Measurements from ENCODE around the gene CYTH4. TPM values are rescaled to one million over a fixed set of nuclear protein-coding genes. Genes with fewer than 3 reads are reported as not detected.
A peak's percentile ranks its signal among the peaks of the same experiment; 100 is the strongest.

The CYTH4 gene
- total and polyA plus RNA-seq, 2 donors (not counting 3 experiments of a cell fraction or from before 2014, with no cell fraction given), result 0.06 TPM; not detected in 1

- intact Hi-C loops (cut with micrococcal nuclease), result no loop called here
- Histone ChIP-seq H3K4me1 (ENCODE audit: control insufficient read depth, extremely low read depth, insufficient read depth, low read length) (peaks cover 10% of the 10 kb centered on the region), H3K4me2 (ENCODE audit: insufficient read depth, low read length) (no peak overlapping the region), H3K9me3 (replicated peaks; ENCODE audit: control insufficient read depth, insufficient read depth, low read length) (no peaks in the 10 kb centered on the region), H3K27ac (ENCODE audit: insufficient read depth, low read depth, low read length) (no peak overlapping the region), H3K79me2 (ENCODE audit: control insufficient read depth, insufficient read depth, low read length) (no peaks in the 10 kb centered on the region), H3K9ac (replicated peaks; ENCODE audit: extremely low read depth, insufficient read depth, low read length) (no peak overlapping the region), H2AFZ (ENCODE audit: low read depth, low read length) (no peak overlapping the region), H4K20me1 (replicated peaks; ENCODE audit: control insufficient read depth, extremely low read depth, insufficient read depth, low read length) (no peaks in the 10 kb centered on the region), H3K4me3 (replicated peaks in 1 of 3; ENCODE audit: insufficient read depth in 1 of 3, low read depth in 1 of 3, low read length in 3 of 3) (no peak overlapping the region), H3K9me1 (replicated peaks; ENCODE audit: control insufficient read depth, extremely low read depth, insufficient read depth, low read length) (no peaks in the 10 kb centered on the region), H3K27me3 (ENCODE audit: control insufficient read depth in 2 of 2, insufficient read depth in 2 of 2, low read length in 2 of 2) (no peaks in the 10 kb centered on the region), H3K36me3 (ENCODE audit: control insufficient read depth in 2 of 2, extremely low read depth in 1 of 2, insufficient read depth in 2 of 2, low read length in 2 of 2) (no peaks in the 10 kb centered on the region)
- FAIRE-seq (no peak), DNase-seq (ENCODE audit: low read depth, low spot score) (no peak)
- BruUV-seq (replicated peaks), result no TSS peak
- POLR2A ChIA-PET, result no interaction called here
- dilution Hi-C loops (cut with MboI; ENCODE audit: extremely low pct_ligation_motif_present, low sequenced_read_pairs), result no loop called here
- CTCF ChIA-PET, result interaction anchor here (0.6 to 1.4 kb wide), 4 partner anchors 11 to 17 kb away, joined by 3 to 12 read pairs (median 4); no protein-coding TSS in a partner anchor
- TF ChIP-seq POLR2A (IDR thresholded peaks at IDR 0.05; ENCODE audit: low read depth, low read length) (no peak), CTCF (IDR thresholded peaks at IDR 0.05; ENCODE audit: extremely low read depth in 1 of 2, insufficient read depth in 1 of 2, low read depth in 1 of 2, low read length in 2 of 2) (peak in 1 of 2 donors; percentile 31), GATA2 (IDR thresholded peaks at IDR 0.05; ENCODE audit: insufficient read depth, insufficient read length, low read depth, low read length) (no peak)
Observed at GRCh38 chr22:37283393-37283937, 1.2 kb downstream of the CYTH4 start.

- Histone ChIP-seq H3K4me1 (ENCODE audit: control insufficient read depth, extremely low read depth, insufficient read depth, low read length) (peaks cover 10% of the 10 kb centered on the region), H3K27ac (ENCODE audit: insufficient read depth, low read depth, low read length) (no peak overlapping the region), H3K4me2 (ENCODE audit: insufficient read depth, low read length) (no peak overlapping the region), H2AFZ (ENCODE audit: low read depth, low read length) (no peak overlapping the region), H3K9me1 (replicated peaks; ENCODE audit: control insufficient read depth, extremely low read depth, insufficient read depth, low read length) (no peaks in the 10 kb centered on the region), H3K9ac (replicated peaks; ENCODE audit: extremely low read depth, insufficient read depth, low read length) (no peak overlapping the region), H3K79me2 (ENCODE audit: control insufficient read depth, insufficient read depth, low read length) (no peaks in the 10 kb centered on the region), H3K36me3 (ENCODE audit: control insufficient read depth in 2 of 2, extremely low read depth in 1 of 2, insufficient read depth in 2 of 2, low read length in 2 of 2) (no peaks in the 10 kb centered on the region), H3K27me3 (ENCODE audit: control insufficient read depth in 2 of 2, insufficient read depth in 2 of 2, low read length in 2 of 2) (peaks cover 2 to 4% of the 10 kb centered on the region in 2 experiments), H3K4me3 (replicated peaks in 1 of 3; ENCODE audit: insufficient read depth in 1 of 3, low read depth in 1 of 3, low read length in 3 of 3) (no peak overlapping the region), H4K20me1 (replicated peaks; ENCODE audit: control insufficient read depth, extremely low read depth, insufficient read depth, low read length) (no peaks in the 10 kb centered on the region), H3K9me3 (replicated peaks; ENCODE audit: control insufficient read depth, insufficient read depth, low read length) (no peaks in the 10 kb centered on the region)
- ChIA-PET POLR2A (no interaction called here), CTCF (interaction anchor here (0.6 to 1.4 kb wide), 6 partner anchors 14 to 25 kb away, joined by 3 to 5 read pairs (median 3); no protein-coding TSS in a partner anchor)
- dilution Hi-C loops (cut with MboI; ENCODE audit: extremely low pct_ligation_motif_present, low sequenced_read_pairs) (no loop called here), intact Hi-C loops (cut with micrococcal nuclease) (no loop called here)
- no peak for DNase-seq (ENCODE audit: low read depth, low spot score)
- TF ChIP-seq EZH2 (IDR thresholded peaks at IDR 0.05; ENCODE audit: borderline replicate concordance, low read depth, low read length, severe bottlenecking), result no peak
- no peak for TF ChIP-seq POLR2A (IDR thresholded peaks at IDR 0.05; ENCODE audit: low read depth, low read length)
- no peak for TF ChIP-seq FOS (IDR thresholded peaks at IDR 0.05; ENCODE audit: borderline replicate concordance, insufficient read depth, low read length)
- no peak for FAIRE-seq
- no TSS peak for BruUV-seq (replicated peaks)
Observed at GRCh38 chr22:37284126-37284804, 2.0 kb downstream of the CYTH4 start.

Measured in endothelial cell of umbilical vein (primary cell).